PC-3 (cell line): ENCODE results near the gene HOXD12.

Experiments used
- CTCF ChIP-seq: fragments of 300-600 bp; sonication (generic); conservative IDR thresholded peaks from 2 replicates; pipeline ENCODE4 v1.5.1; 2017; ENCODE audit warnings: antibody characterized with exemption, low read depth, mild to moderate bottlenecking, low read length
- EZH2 ChIP-seq: fragments of 300-600 bp; sonication (generic); IDR thresholded peaks from one replicate; pipeline ENCODE4 v1.6.1; 2017; ENCODE audit warnings: antibody characterized with exemption, mild to moderate bottlenecking, low read length; ENCODE audit not compliant: unreplicated experiment
- EZH2phosphoT487 ChIP-seq: fragments of 300-600 bp; sonication (generic); IDR thresholded peaks from 2 replicates; pipeline ENCODE4 v1.6.1; 2018; ENCODE audit warnings: mild to moderate bottlenecking, antibody characterized with exemption, low read length, borderline replicate concordance

- TF ChIP-seq CTCF (no peak), EZH2 (no peak), EZH2phosphoT487 (no peak)
These were observed 1.0 kb downstream of the HOXD12 start for GRCh38 chr2:176100547-176101140.
